Inflammatory macrophage treated with lipopolysaccharide for 4 hours (primary cell): ENCODE measurements around the gene MAP2K3.
"Not testable (repeated sequence)": the region's sequence is repeated elsewhere in the genome, so short reads cannot be mapped to it uniquely, and the experiment has no call there.

Experiments used
- DNase-seq: peaks from one replicate; pipeline ENCODE4 v3.0.0-alpha.2; 2020

MAP2K3 gene

GRCh38 chr17:21298056-21298982 lies 13.8 kb downstream of the MAP2K3 start:
- DNase-seq: no peak

DNA sequence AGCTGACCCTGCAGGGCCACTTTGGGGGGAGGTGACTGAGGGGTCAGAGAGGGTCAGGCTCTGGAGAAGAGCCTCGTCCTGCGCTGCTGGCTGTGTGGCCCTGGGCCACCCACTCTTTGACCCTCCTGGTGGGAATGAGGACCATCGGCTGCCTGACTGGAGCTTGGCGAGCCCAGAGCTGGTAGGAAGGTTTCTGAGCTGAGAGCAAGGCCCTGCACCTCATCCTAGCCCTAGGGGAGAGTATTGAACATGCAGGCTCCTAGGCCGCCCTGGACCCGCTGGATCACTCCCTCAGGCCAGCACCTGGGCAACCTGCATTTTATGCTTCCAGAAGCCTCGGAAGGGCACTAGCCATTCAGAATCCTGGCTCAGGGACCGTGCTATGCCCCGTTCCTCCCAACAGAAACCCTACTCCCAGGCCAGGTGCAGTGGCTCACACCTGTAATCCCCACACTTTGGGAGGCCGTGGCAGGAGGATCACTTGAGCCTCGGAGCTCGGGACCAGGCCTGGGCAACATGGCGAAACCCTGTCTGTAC lies 14.5 kb downstream of the MAP2K3 start:
- DNase-seq: no peak

DNA sequence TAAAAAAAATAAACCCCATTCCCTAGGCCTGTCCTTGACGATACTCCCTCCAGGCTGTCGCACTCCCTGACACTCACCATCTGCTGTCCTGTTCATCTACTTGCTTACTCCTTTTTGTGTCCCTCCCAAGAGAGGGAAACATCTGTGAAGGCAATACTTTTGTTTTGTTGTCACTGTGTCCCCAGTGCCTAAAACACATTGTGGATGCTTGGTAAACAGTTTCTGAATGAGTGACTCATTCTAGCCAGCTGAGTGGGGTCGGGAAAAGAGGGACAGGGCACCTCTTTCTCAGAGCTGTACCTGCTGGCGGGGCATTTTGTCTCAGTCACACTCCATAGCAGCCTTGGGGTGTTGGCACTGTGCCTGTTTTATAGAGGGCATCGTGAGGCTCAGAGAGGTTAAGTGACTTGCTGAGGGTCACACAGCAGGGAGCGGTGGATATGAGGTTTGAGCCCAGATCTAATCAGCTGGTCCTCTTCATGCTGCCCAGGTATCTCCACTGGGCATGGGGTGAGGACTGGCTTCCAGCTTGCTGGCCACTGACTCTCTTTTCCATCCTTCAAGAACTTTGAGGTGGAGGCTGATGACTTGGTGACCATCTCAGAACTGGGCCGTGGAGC lies 15.6 kb downstream of the MAP2K3 start:
- DNase-seq: no peak

- DNase-seq: no peak
These were observed 16.4 kb downstream of the MAP2K3 start for GRCh38 chr17:21300601-21301571.

- no peak for DNase-seq
These were observed 17.4 kb downstream of the MAP2K3 start for GRCh38 chr17:21301593-21302550.

DNA sequence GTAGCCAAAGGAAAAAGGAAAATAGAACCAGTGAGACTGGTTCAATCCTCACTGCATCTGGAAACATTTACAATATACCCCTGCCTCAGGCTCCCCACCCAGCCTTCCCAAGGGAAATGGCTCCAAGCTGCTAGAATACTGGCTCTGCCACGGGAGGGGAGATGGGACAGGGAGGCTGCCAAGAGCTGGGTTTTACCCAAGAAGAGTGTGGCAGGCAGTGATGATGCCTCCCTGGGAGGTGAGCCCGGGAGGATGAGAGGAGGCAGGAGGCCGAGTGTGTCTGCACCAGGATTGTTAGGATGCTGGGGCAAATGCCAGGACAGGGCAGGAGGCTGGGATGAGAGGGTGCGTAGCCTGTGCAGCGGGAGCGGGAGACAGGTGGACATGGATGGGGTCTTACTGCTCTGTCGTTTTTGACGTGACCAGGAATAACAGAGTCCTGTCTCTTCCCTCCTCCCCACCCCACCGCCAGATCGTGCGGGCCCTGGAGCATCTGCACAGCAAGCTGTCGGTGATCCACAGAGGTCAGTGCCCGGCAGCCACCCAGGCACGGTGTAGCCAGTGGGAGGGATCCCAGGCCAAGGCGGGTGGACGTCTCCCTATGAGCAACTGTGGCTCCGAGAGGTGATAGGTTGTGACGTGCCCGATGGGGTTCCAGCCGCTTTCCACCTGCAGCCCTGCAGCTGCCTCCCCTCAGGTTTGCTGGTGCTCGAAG lies 18.4 kb downstream of the MAP2K3 start:
- no peak for DNase-seq

- no peak for DNase-seq
These were observed 19.0 kb downstream of the MAP2K3 start for GRCh38 chr17:21303441-21304065.

- DNase-seq: no peak
These were observed 19.6 kb downstream of the MAP2K3 start for GRCh38 chr17:21304091-21304490.

DNA sequence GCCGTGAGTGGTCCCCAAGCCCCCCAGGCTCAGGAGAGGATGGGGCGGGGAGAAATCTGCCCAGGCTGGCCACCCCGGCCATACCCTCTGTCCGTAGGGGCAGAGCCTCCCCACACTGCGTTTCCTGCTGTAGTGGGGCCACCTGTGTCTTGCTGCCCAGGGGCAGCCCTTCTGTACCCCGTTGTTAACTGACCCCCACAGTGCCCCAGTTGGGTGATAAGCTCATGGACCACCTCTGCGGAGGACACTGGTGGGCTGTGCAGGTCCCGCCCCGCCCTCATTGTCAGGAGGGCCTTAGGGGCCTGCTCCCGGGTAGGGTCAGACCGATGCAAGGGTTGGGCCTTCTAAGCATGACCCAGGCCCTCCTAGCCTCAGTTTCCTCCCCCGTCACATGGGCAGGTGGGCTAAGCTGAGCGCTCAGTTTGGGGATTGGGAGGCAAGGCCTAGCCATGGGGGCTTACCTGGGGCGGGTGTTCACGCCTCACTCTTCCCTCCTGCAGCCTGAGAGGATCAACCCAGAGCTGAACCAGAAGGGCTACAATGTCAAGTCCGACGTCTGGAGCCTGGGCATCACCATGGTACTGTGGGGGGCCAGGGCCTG lies 20.1 kb downstream of the MAP2K3 start:
- not testable (repeated sequence) for DNase-seq

DNA sequence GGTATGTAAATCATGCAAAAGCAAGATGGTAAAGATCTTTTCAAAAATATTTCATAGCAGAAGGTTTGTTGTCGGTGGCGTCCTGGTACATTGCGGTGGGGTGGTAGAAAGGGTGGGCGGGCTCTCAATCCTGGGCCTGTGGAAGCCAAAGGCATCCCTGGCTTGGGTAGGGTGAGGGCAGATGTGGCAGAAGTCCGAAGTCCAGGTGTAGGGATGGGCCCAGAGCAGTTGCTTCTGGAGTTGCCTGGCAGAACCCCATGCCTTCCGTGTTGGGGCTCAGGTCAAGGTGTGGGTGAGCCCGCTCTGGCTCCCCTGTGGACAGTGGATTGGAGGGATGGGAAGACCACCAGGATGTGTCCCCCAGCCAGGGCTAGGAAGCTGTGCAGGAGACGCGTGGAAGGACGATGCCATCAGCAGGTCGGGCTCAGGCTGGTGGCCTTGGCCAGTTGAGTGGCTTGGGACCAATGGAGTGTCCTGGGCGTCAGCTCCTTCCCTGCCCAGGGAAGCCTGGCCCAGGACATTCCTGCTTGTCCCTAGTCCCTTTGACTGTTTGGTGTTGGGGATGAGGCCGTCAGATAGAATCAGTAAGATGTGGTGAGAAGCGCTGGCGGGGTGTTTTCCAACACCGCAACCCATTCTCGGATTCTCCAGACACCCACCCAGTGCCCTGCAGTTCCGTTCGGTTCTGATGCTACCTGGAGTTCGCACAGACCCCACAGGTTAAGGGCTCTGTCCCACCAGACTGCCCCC lies 21.1 kb downstream of the MAP2K3 start:
- not testable (repeated sequence) for DNase-seq

GRCh38 chr17:21306611-21307272 lies 22.2 kb downstream of the MAP2K3 start:
- not testable (repeated sequence) for DNase-seq

DNA sequence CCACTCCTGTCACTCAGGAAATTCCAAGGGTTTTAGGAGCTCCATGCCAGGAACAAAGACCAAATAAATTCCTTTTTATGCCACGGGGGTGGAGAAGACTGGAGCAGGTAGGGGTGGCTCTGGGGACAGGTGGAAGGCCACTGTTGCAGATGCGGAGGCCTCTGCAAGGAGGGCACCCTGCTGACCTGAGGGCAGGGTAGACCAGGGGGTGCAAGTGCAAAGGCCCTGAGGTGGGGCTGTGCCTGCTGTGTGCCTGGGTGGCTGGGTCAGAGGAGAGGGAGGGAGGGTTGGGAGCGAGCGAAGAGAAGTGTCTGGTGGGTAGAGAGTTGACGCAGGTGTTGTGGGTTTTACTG lies 22.7 kb downstream of the MAP2K3 start:
- not testable (repeated sequence) for DNase-seq

DNA sequence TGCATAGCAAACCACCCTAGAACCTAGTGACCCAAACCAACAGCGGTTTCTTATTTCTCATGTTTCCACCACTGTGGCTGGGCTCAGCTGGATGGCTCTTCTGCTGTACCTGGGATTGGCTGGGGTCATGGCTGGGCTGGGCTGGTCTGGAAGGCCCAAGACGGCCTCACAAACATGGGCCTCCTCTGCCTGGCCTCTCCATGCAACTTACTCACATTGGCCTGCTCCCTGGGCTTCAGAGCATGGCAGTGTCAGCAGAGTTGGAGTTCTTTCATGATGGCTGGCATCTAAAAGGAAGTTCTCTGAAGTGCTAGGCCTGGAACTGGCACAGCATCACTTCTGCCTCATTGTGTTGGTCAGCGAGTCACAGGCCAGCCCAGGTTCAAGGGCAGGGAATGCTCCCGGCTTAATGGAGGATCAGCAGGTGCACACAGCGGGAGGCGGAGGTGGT lies 24.4 kb downstream of the MAP2K3 start:
- not testable (repeated sequence) for DNase-seq

GRCh38 chr17:21310061-21310765 lies 25.7 kb downstream of the MAP2K3 start:
- DNase-seq: not testable (repeated sequence)

DNA sequence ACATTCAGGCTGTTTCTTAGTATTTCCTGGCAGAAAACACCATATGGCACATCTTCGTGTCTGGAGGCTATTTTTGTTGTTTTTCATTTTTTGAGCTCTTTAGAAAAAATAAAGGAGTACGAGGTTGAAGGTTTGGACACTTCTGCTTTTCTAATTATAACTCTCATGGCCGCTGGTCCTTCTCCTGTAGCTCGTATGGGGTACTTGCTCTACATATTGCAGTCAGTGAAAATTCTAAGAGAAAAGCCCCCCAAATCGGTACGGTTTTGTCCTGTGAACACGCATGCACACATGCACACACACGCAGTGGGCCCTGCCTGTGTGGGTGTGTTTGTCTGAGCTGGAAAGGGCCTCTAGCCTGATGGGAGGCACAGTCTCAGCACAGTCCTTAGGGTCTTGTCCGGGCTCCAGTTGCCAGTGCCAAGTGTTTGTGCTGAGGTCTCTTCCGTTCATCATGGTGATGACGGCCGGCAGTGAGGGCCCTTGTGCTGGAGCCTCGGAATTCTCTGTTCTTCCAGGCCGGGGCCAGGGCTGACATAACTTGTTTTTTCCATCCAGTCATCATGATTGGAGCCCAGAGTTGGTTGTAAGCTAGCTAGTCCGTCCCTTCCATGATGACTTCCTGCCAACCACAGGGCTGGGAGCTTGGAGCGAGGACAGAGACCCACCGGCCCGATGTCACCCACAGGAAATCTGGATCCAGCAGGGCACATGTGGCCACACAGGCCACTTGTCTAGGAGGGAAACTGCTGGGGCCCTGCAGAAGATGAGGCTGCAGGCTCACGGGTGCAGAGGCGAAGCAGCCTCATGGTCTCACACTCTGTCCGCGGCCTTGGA lies 26.5 kb downstream of the MAP2K3 start:
- not testable (repeated sequence) for DNase-seq

GRCh38 chr17:21313320-21313719 lies 28.8 kb downstream of the MAP2K3 start:
- DNase-seq: no peak

DNA sequence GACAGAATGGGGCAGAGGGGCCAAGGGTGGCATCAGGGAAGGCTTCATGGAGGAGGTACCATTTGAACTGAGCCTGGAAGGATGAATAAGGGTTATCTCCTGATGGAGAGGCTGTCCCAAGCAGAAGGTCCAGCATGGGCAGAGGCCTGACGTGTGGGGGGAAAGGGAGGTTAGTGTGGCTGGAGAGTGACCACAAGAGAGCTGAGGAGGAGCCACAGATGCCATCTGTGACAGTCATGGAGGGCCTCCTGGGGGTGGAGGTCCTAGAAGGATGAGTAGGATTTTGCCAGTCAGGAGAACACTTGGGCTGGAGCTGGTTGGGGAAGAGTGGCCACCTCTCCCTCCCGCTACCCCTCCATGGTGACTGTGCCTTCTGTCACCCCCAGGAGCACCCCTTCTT lies 29.2 kb downstream of the MAP2K3 start:
- DNase-seq: not testable (repeated sequence)
